Right lobe of liver (tissue), 6 donors: ENCODE measurements around the gene CREBZF. TPM values are rescaled to one million over a fixed set of nuclear protein-coding genes. Genes with fewer than 3 reads are reported as not detected.

Experiments used
- ATAC-seq, 4 donors: fragments of 200-7000 bp; cut with Tn5 transposase; one replicate each; pipeline ENCODE4 v1.9.1; 2020; ENCODE audit warnings: mild to moderate bottlenecking in 4 of 4, moderate library complexity in 4 of 4
- DNase-seq, 3 donors: peaks; one replicate each; pipeline ENCODE4 v3.0.0-alpha.2; 2020
- H3K27ac ChIP-seq, 3 donors: fragments of 200-600 bp; one replicate each; pipeline ENCODE4 v1.8.0; 2022
- H3K27me3 ChIP-seq, 2 donors: fragments of 200-600 bp; one replicate each; pipeline ENCODE4 v1.8.0; 2022
- H3K36me3 ChIP-seq, 4 donors: fragments of 200-600 bp; sonication (generic) in 1 of 4; one replicate each; pipeline versions ENCODE4 v1.5.1 to v1.8.0; 2017 to 2022; ENCODE audit warnings: control low read depth in 1 of 4
- H3K4me1 ChIP-seq, 4 donors: fragments of 200-600 bp; sonication (generic) in 1 of 4; one replicate each; pipeline versions ENCODE4 v1.5.1 to v1.8.0; 2017 to 2022; ENCODE audit warnings: control low read depth in 1 of 4
- H3K4me3 ChIP-seq, 3 donors: fragments of 200-600 bp; one replicate each; pipeline ENCODE4 v1.8.0; 2022
- H3K9me3 ChIP-seq, 4 donors: fragments of 200-600 bp; sonication (generic) in 1 of 4; one replicate each; pipeline versions ENCODE4 v1.5.1 to v1.8.0; 2017 to 2022; ENCODE audit warnings: control low read depth in 1 of 4
- CTCF ChIP-seq, 4 donors: fragments of 200-600 bp in 3 of 4; fragments of 450-650 bp in 1 of 4; IDR thresholded peaks; one replicate each; pipeline versions ENCODE4 v1.5.1 to v1.8.0; 2016 to 2022; ENCODE audit warnings: antibody characterized with exemption in 4 of 4, mild to moderate bottlenecking in 2 of 4
- POLR2A ChIP-seq: fragments of 450-650 bp; IDR thresholded peaks from one replicate; pipeline ENCODE4 v1.6.1; 2017; ENCODE audit warnings: antibody characterized with exemption, mild to moderate bottlenecking
- WGBS: methylation state at CpG from one replicate; pipeline ENCODE4 v1.1.6; 2018; ENCODE audit warnings: low coverage, low lambda C conversion rate; ENCODE audit not compliant: insufficient coverage; ENCODE audit errors: missing lambda C conversion rate; 5-methylcytosine and 5-hydroxymethylcytosine counted together
- intact Hi-C, 2 donors: fragments of 100-400 bp; cut with DNase I; formaldehyde crosslinking; loops; one replicate each; pipeline versions ENCODE4 v1.11.2 to v1.14.1; 2022
- long read RNA-seq: library from polyadenylated mRNA; unstranded; transcript quantifications from one replicate; pipeline ENCODE4 v2.0.0, GENCODE V29; 2019
- total RNA-seq, 6 experiments: library from RNA; depleted of rRNA in 2 of 6; stranded (reverse); fragments of >200 nt in 2 of 6; fragmentation: NEBNext Ultra II Directional in 3 of 6; extraction: Animal tissue kit (Norgen Biotek cat#: 25700) in 3 of 6; gene quantifications; one replicate each; pipeline versions ENCODE4 v1.1.0 to v1.2.4, GENCODE V29; 2016 to 2023
- donor health status: DM: no; HTN: yes; CAD: no.
- donor health status: DM: no; HTN: no; CAD: no.
- donor health status: DM: no; HTN: no; CAD: no.
- donor health status: DM: no; HTN: yes; CAD: no.
- donor health status: DM: no; HTN: yes; CAD: no.

CREBZF gene
- total RNA-seq = 10 to 100 TPM; 14.1 to 23.0 (median 18.0) TPM
- long read RNA-seq, partial matches to known transcripts = 1 of 1 reads
- long read RNA-seq, other reads (novel, unspliced or antisense) = 0 of 1 reads

- Histone ChIP-seq H3K4me3 (peak within 1 kb of the TSS; percentile 88 to 92 (median 89)), H3K9me3 (no peaks in the 10 kb centered on the region), H3K36me3 (peaks cover 0 to 16% (median 2%) of the 10 kb centered on the region in 4 donors), H3K27me3 (no peaks in the 10 kb centered on the region), H3K27ac (peak within 1 kb of the TSS; percentile 89 to 98 (median 94)), H3K4me1 (peaks cover 0 to 31% (median 9%) of the 10 kb centered on the region in 4 donors)
- DNase-seq (peak; percentile 94 to 96 (median 95)), ATAC-seq (peak; percentile 93 to 96 (median 96))
- under 1% methylated on average over 18 of the region's 67 CpGs for WGBS
- peak in 1 of 4 donors; percentile 3 for TF ChIP-seq CTCF (IDR thresholded peaks at IDR 0.05)
- TF ChIP-seq POLR2A = peak; percentile 97
- intact Hi-C loops = no loop called here
Observed at GRCh38 chr11:85664615-85665481, at the start of gene CREBZF. CREBZF (minus strand) TSS chr11:85665129; CDS start chr11:85664875, 254 bp downstream.

GRCh38 chr11:85712953-85713352, 48.0 kb upstream of the CREBZF start:
- TF ChIP-seq CTCF (IDR thresholded peaks at IDR 0.05) = no peak
- no peak for TF ChIP-seq POLR2A
- intact Hi-C loops = no loop called here
- Histone ChIP-seq H3K27ac (no peak overlapping the region), H3K4me1 (no peaks in the 10 kb centered on the region), H3K27me3 (no peaks in the 10 kb centered on the region), H3K9me3 (no peaks in the 10 kb centered on the region), H3K36me3 (no peaks in the 10 kb centered on the region), H3K4me3 (no peak overlapping the region)
- 75% methylated on average over 3 of the region's 3 CpGs for WGBS
- no peak for DNase-seq
- ATAC-seq = no peak

GRCh38 chr11:85710917-85711316, 46.0 kb upstream of the CREBZF start:
- Histone ChIP-seq H3K9me3 (no peaks in the 10 kb centered on the region), H3K27ac (no peak overlapping the region), H3K4me1 (no peaks in the 10 kb centered on the region), H3K36me3 (no peaks in the 10 kb centered on the region), H3K4me3 (no peak overlapping the region), H3K27me3 (no peaks in the 10 kb centered on the region)
- TF ChIP-seq POLR2A = no peak
- intact Hi-C loops = no loop called here
- WGBS = 51% methylated on average over 5 of the region's 5 CpGs
- DNase-seq = no peak
- no peak for ATAC-seq

- 80% methylated on average over 5 of the region's 5 CpGs for WGBS
- TF ChIP-seq CTCF (IDR thresholded peaks at IDR 0.05) = no peak
- TF ChIP-seq POLR2A = no peak
- intact Hi-C loops = no loop called here
- no peak overlapping the region for H3K4me3 ChIP-seq
- H3K36me3 ChIP-seq = no peaks in the 10 kb centered on the region
- no peaks in the 10 kb centered on the region for H3K27me3 ChIP-seq
- ATAC-seq (no peak), DNase-seq (no peak)
- H3K9me3 ChIP-seq = no peaks in the 10 kb centered on the region
- no peaks in the 10 kb centered on the region for H3K4me1 ChIP-seq
- no peak overlapping the region for H3K27ac ChIP-seq
Observed at GRCh38 chr11:85709941-85710702, 45.2 kb upstream of the CREBZF start.

- Histone ChIP-seq H3K9me3 (no peaks in the 10 kb centered on the region), H3K27me3 (no peaks in the 10 kb centered on the region), H3K4me1 (no peaks in the 10 kb centered on the region), H3K27ac (no peak overlapping the region), H3K4me3 (no peak overlapping the region), H3K36me3 (no peaks in the 10 kb centered on the region)
- ATAC-seq = no peak
- no peak for TF ChIP-seq CTCF (IDR thresholded peaks at IDR 0.05)
- TF ChIP-seq POLR2A = no peak
- DNase-seq = no peak
- intact Hi-C loops = no loop called here
Observed at GRCh38 chr11:85705800-85706199, 40.9 kb upstream of the CREBZF start.
